K562 (cell line): ENCODE data around the gene CLIC1. TPM values are rescaled to one million over a fixed set of nuclear protein-coding genes. Genes with fewer than 3 reads are reported as not detected.

Experiments
- JUND ChIP-seq, 2 experiments: IDR thresholded peaks; 2 replicates in 1 of 2; 3 replicates in 1 of 2; pipeline ENCODE4 v1.6.1; 2011; ENCODE audit warnings: borderline replicate concordance in 2 of 2, low read depth in 2 of 2, low read length in 2 of 2, improper control_type of control experiment in 1 of 2, missing biosample characterization in 1 of 2, missing genetic modification characterization in 1 of 2, missing genetic modification reagents in 1 of 2
- POLR2AphosphoS2 ChIP-seq: IDR thresholded peaks from 2 replicates; pipeline ENCODE4 v1.6.1; 2012; ENCODE audit warnings: low read length, improper control_type of control experiment
- TFAM ChIP-seq: fragments of 250-450 bp; sonication (Bioruptor Pico); conservative IDR thresholded peaks from 2 replicates; pipeline ENCODE4 v1.5.0; 2021; ENCODE audit warnings: mild to moderate bottlenecking, moderate library complexity
- ZEB2 ChIP-seq: fragments of 450-650 bp; IDR thresholded peaks from 2 replicates; pipeline ENCODE4 v1.6.1; 2016
- polyA plus RNA-seq, 8 experiments: library from polyadenylated mRNA; depleted of rRNA in 4 of 8; stranded (reverse) in 5 of 8; unstranded in 3 of 8; fragments of >200 nt; fragmentation: Nextera tagmentation in 2 of 8; fragmentation: Illumina TruSeq in 1 of 8; extraction: Ambion mirVana in 2 of 8; extraction: Trizol in 1 of 8; gene quantifications; 2 replicates each; pipeline versions ENCODE4 v1.2.1 to v1.2.3, GENCODE V29; 2011 to 2014; ENCODE audit warnings: inconsistent platforms in 1 of 8, missing spikeins in 1 of 8
- total RNA-seq, 7 experiments: library from RNA; depleted of rRNA in 6 of 7; stranded (reverse); fragments of >200 nt in 6 of 7; fragmentation: Illumina TruSeq in 2 of 7; extraction: Trizol in 2 of 7; gene quantifications; 2 replicates each; pipeline versions ENCODE4 v1.2.1 to v1.2.3, GENCODE V29; 2011 to 2021; ENCODE audit warnings: low replicate concordance in 1 of 7
- TF ChIP-seq, protein P1 (sequence below): fragments of 250-450 bp; sonication (Bioruptor Pico); IDR thresholded peaks from 2 replicates; pipeline ENCODE4 v1.4.0; 2020
- TF ChIP-seq, protein P2 (sequence below): fragments of 250-450 bp; sonication (Bioruptor Pico); IDR thresholded peaks from 2 replicates; pipeline ENCODE4 v1.5.1; 2021; ENCODE audit warnings: mild to moderate bottlenecking

CLIC1 gene
- total and polyA plus RNA-seq, 9 of the 15 experiments (the other 6 are each of a cell fraction or from before 2014, with no cell fraction given), result 1,267 to 2,419 (median 1,808) TPM

GRCh38 chr6:31702819-31703716 is 33.3 kb downstream of the CLIC1 start, which contains the start of gene ABHD16A (continued):
- TF ChIP-seq, protein P1, sequence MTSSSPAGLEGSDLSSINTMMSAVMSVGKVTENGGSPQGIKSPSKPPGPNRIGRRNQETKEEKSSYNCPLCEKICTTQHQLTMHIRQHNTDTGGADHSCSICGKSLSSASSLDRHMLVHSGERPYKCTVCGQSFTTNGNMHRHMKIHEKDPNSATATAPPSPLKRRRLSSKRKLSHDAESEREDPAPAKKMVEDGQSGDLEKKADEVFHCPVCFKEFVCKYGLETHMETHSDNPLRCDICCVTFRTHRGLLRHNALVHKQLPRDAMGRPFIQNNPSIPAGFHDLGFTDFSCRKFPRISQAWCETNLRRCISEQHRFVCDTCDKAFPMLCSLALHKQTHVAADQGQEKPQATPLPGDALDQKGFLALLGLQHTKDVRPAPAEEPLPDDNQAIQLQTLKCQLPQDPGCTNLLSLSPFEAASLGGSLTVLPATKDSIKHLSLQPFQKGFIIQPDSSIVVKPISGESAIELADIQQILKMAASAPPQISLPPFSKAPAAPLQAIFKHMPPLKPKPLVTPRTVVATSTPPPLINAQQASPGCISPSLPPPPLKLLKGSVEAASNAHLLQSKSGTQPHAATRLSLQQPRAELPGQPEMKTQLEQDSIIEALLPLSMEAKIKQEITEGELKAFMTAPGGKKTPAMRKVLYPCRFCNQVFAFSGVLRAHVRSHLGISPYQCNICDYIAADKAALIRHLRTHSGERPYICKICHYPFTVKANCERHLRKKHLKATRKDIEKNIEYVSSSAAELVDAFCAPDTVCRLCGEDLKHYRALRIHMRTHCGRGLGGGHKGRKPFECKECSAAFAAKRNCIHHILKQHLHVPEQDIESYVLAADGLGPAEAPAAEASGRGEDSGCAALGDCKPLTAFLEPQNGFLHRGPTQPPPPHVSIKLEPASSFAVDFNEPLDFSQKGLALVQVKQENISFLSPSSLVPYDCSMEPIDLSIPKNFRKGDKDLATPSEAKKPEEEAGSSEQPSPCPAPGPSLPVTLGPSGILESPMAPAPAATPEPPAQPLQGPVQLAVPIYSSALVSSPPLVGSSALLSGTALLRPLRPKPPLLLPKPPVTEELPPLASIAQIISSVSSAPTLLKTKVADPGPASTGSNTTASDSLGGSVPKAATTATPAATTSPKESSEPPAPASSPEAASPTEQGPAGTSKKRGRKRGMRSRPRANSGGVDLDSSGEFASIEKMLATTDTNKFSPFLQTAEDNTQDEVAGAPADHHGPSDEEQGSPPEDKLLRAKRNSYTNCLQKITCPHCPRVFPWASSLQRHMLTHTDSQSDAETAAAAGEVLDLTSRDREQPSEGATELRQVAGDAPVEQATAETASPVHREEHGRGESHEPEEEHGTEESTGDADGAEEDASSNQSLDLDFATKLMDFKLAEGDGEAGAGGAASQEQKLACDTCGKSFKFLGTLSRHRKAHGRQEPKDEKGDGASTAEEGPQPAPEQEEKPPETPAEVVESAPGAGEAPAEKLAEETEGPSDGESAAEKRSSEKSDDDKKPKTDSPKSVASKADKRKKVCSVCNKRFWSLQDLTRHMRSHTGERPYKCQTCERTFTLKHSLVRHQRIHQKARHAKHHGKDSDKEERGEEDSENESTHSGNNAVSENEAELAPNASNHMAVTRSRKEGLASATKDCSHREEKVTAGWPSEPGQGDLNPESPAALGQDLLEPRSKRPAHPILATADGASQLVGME, result peak; percentile 67; the same call in 1 of the 2 replicates
- TF ChIP-seq JUND (IDR thresholded peaks at IDR 0.05; ENCODE audit: borderline replicate concordance, low read depth, low read length) (peak; percentile 90), JUND (tag; IDR thresholded peaks at IDR 0.05; ENCODE audit: borderline replicate concordance, low read depth, low read length) (peak; percentile 80; the same call in 1 of the 3 replicates), TFAM (no peak), POLR2AphosphoS2 (peak; percentile 54; the same call in 1 of the 2 replicates), ZEB2 (peak; percentile 46; the same call in 1 of the 2 replicates)
- TF ChIP-seq, protein P2, sequence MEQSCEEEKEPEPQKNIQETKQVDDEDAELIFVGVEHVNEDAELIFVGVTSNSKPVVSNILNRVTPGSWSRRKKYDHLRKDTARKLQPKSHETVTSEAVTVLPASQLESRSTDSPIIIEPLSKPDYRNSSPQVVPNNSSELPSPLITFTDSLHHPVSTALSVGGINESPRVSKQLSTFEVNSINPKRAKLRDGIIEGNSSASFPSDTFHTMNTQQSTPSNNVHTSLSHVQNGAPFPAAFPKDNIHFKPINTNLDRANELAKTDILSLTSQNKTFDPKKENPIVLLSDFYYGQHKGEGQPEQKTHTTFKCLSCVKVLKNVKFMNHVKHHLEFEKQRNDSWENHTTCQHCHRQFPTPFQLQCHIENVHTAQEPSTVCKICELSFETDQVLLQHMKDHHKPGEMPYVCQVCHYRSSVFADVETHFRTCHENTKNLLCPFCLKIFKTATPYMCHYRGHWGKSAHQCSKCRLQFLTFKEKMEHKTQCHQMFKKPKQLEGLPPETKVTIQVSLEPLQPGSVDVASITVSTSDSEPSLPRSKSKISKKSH (CRISPR knock-in tag), result no peak
- TF ChIP-seq, all 486 proteins: peak for 260
